ENCODE data around the gene EDDM13. TPM values are rescaled to one million over a fixed set of nuclear protein-coding genes. Genes with fewer than 3 reads are reported as not detected.

Gene EDDM13
- total RNA-seq, 4 donors from 2014 or later: 6.0 to 25.8 (median 11.4) TPM

- peak overlapping the region; percentile 97 for H3K27ac ChIP-seq
- H3K36me3 ChIP-seq: no peaks in the 10 kb centered on the region
- H3K27me3 ChIP-seq: no peaks in the 10 kb centered on the region
- H3K9me3 ChIP-seq: no peaks in the 10 kb centered on the region
- WGBS: 3% methylated on average over 29 of the region's 37 CpGs
- peak overlapping the region; percentile 73 for H3K4me3 ChIP-seq
- peak; percentile 96 to 97 for DNase-seq (ENCODE audit: low spot score in 2 of 2)
- H3K4me1 ChIP-seq: peaks cover 15% of the 10 kb centered on the region
- TF ChIP-seq EP300 (IDR thresholded peaks at IDR 0.05): no peak
- TF ChIP-seq, protein P1, sequence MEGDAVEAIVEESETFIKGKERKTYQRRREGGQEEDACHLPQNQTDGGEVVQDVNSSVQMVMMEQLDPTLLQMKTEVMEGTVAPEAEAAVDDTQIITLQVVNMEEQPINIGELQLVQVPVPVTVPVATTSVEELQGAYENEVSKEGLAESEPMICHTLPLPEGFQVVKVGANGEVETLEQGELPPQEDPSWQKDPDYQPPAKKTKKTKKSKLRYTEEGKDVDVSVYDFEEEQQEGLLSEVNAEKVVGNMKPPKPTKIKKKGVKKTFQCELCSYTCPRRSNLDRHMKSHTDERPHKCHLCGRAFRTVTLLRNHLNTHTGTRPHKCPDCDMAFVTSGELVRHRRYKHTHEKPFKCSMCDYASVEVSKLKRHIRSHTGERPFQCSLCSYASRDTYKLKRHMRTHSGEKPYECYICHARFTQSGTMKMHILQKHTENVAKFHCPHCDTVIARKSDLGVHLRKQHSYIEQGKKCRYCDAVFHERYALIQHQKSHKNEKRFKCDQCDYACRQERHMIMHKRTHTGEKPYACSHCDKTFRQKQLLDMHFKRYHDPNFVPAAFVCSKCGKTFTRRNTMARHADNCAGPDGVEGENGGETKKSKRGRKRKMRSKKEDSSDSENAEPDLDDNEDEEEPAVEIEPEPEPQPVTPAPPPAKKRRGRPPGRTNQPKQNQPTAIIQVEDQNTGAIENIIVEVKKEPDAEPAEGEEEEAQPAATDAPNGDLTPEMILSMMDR (IDR thresholded peaks at IDR 0.05): no peak
- TF ChIP-seq POLR2AphosphoS5 (IDR thresholded peaks at IDR 0.05): peak in 2 of 3 donors; percentile 19 to 75
- TF ChIP-seq POLR2A (IDR thresholded peaks at IDR 0.05): no peak
These were observed 42.7 kb downstream of the EDDM13 start for GRCh38 chr19:56315077-56315828.

GRCh38 chr19:56316728-56317127, 44.2 kb downstream of the EDDM13 start:
- 97% methylated on average over 5 of the region's 5 CpGs for WGBS
- H3K36me3 ChIP-seq: no peaks in the 10 kb centered on the region
- H3K27me3 ChIP-seq: no peaks in the 10 kb centered on the region
- TF ChIP-seq POLR2A (IDR thresholded peaks at IDR 0.05) (no peak), EP300 (IDR thresholded peaks at IDR 0.05) (no peak), POLR2AphosphoS5 (IDR thresholded peaks at IDR 0.05) (no peak)
- TF ChIP-seq, protein P1 (IDR thresholded peaks at IDR 0.05): no peak
- no peak overlapping the region for H3K4me3 ChIP-seq
- no peak for DNase-seq (ENCODE audit: low spot score in 2 of 2)
- H3K9me3 ChIP-seq: no peaks in the 10 kb centered on the region
- H3K27ac ChIP-seq: no peak overlapping the region
- H3K4me1 ChIP-seq: peaks cover 15% of the 10 kb centered on the region

GRCh38 chr19:56317749-56318148, 45.2 kb downstream of the EDDM13 start:
- H3K9me3 ChIP-seq: no peaks in the 10 kb centered on the region
- no peak for DNase-seq (ENCODE audit: low spot score in 2 of 2)
- TF ChIP-seq POLR2AphosphoS5 (IDR thresholded peaks at IDR 0.05): no peak
- TF ChIP-seq POLR2A (IDR thresholded peaks at IDR 0.05): no peak
- TF ChIP-seq, protein P1 (IDR thresholded peaks at IDR 0.05): no peak
- no peak for TF ChIP-seq EP300 (IDR thresholded peaks at IDR 0.05)
- WGBS: 52% methylated on average over 2 of the region's 2 CpGs
- no peak overlapping the region for H3K4me3 ChIP-seq
- H3K4me1 ChIP-seq: peaks cover 15% of the 10 kb centered on the region
- no peaks in the 10 kb centered on the region for H3K36me3 ChIP-seq
- no peaks in the 10 kb centered on the region for H3K27me3 ChIP-seq
- H3K27ac ChIP-seq: no peak overlapping the region

GRCh38 chr19:56319991-56320390, 47.4 kb downstream of the EDDM13 start:
- peaks cover 9% of the 10 kb centered on the region for H3K4me1 ChIP-seq
- WGBS: 78% methylated on average over 3 of the region's 3 CpGs
- no peak overlapping the region for H3K4me3 ChIP-seq
- H3K27ac ChIP-seq: no peak overlapping the region
- TF ChIP-seq POLR2AphosphoS5 (IDR thresholded peaks at IDR 0.05): no peak
- TF ChIP-seq, protein P1 (IDR thresholded peaks at IDR 0.05): no peak
- no peak for TF ChIP-seq EP300 (IDR thresholded peaks at IDR 0.05)
- TF ChIP-seq POLR2A (IDR thresholded peaks at IDR 0.05): no peak
- H3K27me3 ChIP-seq: no peaks in the 10 kb centered on the region
- no peaks in the 10 kb centered on the region for H3K36me3 ChIP-seq
- DNase-seq (ENCODE audit: low spot score in 2 of 2): no peak
- no peaks in the 10 kb centered on the region for H3K9me3 ChIP-seq

DNA sequence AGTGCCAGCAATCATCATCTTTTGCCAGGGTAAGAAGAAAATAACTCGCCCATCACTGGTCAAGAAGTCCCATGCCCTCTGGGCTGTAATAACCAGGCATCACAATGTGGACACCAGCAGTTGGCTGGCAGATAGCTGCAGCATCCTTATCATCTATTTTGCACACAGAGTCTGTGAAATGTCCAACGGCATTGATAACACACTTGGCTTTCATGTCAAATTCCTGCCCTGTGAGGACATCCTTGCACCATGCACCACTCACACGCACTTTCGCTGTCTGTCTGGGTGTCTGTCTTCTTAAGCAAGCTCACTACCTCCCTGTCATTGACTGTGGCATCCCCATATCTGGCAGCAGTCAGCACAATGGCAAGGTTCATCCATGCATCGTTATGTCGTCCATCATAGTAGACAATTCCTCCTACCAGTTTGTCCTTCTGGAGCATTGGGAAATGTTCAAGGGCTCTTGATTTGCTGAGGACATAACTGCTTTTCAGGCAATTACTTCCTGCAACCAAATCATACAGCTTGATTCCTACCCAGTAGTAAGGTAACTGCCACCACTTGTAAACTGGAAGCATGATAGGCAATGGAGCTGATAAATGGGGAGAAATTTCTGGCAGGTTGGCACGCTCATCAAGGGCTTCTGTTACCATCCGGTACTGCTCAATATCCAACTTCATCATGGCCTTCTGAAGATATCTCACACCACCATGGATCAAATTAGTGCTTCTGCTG, 48.9 kb downstream of the EDDM13 start:
- Histone ChIP-seq H3K4me3 (no peak overlapping the region), H3K9me3 (no peaks in the 10 kb centered on the region), H3K27ac (no peak overlapping the region), H3K27me3 (no peaks in the 10 kb centered on the region), H3K4me1 (no peaks in the 10 kb centered on the region), H3K36me3 (no peaks in the 10 kb centered on the region)
- DNase-seq (ENCODE audit: low spot score in 2 of 2): no peak
- 84% methylated on average over 8 of the region's 8 CpGs for WGBS
- TF ChIP-seq POLR2A (IDR thresholded peaks at IDR 0.05) (no peak), POLR2AphosphoS5 (IDR thresholded peaks at IDR 0.05) (no peak), EP300 (IDR thresholded peaks at IDR 0.05) (no peak)
- TF ChIP-seq, protein P1 (IDR thresholded peaks at IDR 0.05): no peak
